Esophagus (tissue), 2 donors: ENCODE measurements around the gene ARHGEF40. TPM values are rescaled to one million over a fixed set of nuclear protein-coding genes. Genes with fewer than 3 reads are reported as not detected.
A peak's percentile ranks its signal among the peaks of the same experiment; 100 is the strongest.

Source experiments
- H3K27ac ChIP-seq, 2 donors: one replicate each; pipeline ENCODE4 v1.5.1; 2013; ENCODE audit warnings: low read depth in 2 of 2, mild to moderate bottlenecking in 2 of 2, inconsistent platforms in 1 of 2, low read length in 1 of 2, moderate library complexity in 1 of 2
- H3K27me3 ChIP-seq, 2 donors: one replicate each; pipeline ENCODE4 v1.6.1; 2013; ENCODE audit warnings: low read length in 2 of 2, control low read depth in 1 of 2, mild to moderate bottlenecking in 1 of 2; ENCODE audit not compliant: insufficient read depth in 2 of 2, control insufficient read depth in 1 of 2
- H3K36me3 ChIP-seq, 2 donors: one replicate each; pipeline ENCODE4 v1.6.1; 2013; ENCODE audit warnings: low read length in 1 of 2; ENCODE audit not compliant: control insufficient read depth in 2 of 2, insufficient read depth in 2 of 2
- H3K4me1 ChIP-seq, 2 donors: one replicate each; pipeline ENCODE4 v1.6.1; 2013; ENCODE audit warnings: low read length in 1 of 2; ENCODE audit not compliant: control insufficient read depth in 2 of 2, insufficient read depth in 2 of 2
- H3K4me3 ChIP-seq, 2 donors: one replicate each; pipeline ENCODE4 v1.5.1; 2013; ENCODE audit warnings: low read length in 2 of 2, mild to moderate bottlenecking in 2 of 2, low read depth in 1 of 2, moderate library complexity in 1 of 2
- H3K9me3 ChIP-seq, 2 donors: one replicate each; pipeline ENCODE4 v1.6.1; 2013; ENCODE audit warnings: mild to moderate bottlenecking in 2 of 2, low read depth in 1 of 2, low read length in 1 of 2, moderate library complexity in 1 of 2; ENCODE audit not compliant: control insufficient read depth in 2 of 2, insufficient read depth in 1 of 2
- WGBS, 2 donors: extraction: QIAGEN DNeasy Blood & Tissue Kit; methylation state at CpG; one replicate each; pipeline ENCODE4 v1.1.7; 2013; 5-methylcytosine and 5-hydroxymethylcytosine counted together
- polyA plus RNA-seq, 2 donors: library from polyadenylated mRNA; stranded (reverse); fragments of 200-250 nt; gene quantifications; one replicate each; pipeline ENCODE4 v1.2.3, GENCODE V29; 2013
- donor health status: healthy with polysubstance abuse.
- donor health status: Bipolar disorder and iron deficiency.

ARHGEF40 gene
- polyA plus RNA-seq, 2 donors, result 1.8 to 3.0 TPM

DNA sequence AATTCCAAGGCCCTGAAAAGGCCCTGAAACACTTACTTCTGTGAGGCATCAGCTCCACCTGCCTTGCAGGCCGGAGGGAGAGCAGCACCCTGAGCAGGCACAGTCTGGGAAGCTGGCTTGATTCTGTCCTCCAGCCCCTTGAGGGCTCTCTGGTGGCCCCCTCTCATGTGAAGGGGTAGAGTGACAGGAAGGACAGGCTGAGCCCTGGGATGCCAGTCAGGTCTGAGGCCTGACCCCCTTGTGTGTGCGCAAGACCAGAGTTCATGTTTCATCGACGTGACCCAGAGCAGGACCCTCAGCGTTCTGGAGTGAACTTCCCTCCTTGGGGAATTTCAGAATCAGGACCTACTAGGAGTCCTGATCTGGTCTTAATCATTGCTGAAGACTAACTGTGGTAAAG, 11.2 kb upstream of the ARHGEF40 start:
- Histone ChIP-seq H3K4me3 (no peak overlapping the region), H3K4me1 (no peaks in the 10 kb centered on the region), H3K36me3 (no peaks in the 10 kb centered on the region), H3K9me3 (no peaks in the 10 kb centered on the region), H3K27me3 (no peaks in the 10 kb centered on the region), H3K27ac (no peak overlapping the region)
- 88 to 90% methylated on average over 5 of the region's 5 CpGs for WGBS, 2 donors

DNA sequence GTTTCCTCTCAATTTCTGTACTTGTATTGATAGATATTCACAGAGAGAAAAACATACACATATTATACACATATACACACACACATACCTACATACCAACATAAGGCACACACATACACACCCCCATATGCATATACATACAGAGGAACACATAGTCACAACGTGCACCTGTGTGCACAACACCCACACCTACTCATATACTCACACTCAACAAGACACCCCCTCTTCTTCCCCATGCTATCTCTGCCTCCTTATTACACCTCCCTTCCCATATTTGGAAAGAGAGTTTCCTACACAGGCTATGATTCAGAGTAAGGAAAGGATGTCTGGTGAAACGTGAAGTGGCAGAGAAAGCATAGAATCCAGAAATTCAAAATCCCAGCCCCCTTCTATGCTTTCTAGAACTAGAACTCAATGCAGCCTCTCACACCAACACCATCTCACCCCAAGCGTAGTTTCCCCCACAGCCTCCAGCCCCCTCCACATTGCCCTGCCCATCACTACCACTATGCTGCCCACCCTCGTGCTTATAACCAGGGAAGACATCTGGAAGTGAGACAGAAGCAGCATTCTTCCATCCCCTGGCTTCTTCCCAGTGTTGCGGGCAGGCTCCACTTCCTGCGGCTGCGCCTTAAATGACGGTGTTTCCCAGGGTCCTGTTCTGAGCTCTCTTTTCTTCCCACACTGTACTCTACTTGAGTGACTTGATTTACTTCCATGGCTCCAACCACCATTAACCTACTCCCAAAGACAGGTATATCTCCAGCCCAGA, 10.1 kb upstream of the ARHGEF40 start:
- H3K36me3 ChIP-seq, result no peaks in the 10 kb centered on the region
- no peak overlapping the region for H3K27ac ChIP-seq
- 70 to 71% methylated on average over 8 of the region's 8 CpGs for WGBS, 2 donors

DNA sequence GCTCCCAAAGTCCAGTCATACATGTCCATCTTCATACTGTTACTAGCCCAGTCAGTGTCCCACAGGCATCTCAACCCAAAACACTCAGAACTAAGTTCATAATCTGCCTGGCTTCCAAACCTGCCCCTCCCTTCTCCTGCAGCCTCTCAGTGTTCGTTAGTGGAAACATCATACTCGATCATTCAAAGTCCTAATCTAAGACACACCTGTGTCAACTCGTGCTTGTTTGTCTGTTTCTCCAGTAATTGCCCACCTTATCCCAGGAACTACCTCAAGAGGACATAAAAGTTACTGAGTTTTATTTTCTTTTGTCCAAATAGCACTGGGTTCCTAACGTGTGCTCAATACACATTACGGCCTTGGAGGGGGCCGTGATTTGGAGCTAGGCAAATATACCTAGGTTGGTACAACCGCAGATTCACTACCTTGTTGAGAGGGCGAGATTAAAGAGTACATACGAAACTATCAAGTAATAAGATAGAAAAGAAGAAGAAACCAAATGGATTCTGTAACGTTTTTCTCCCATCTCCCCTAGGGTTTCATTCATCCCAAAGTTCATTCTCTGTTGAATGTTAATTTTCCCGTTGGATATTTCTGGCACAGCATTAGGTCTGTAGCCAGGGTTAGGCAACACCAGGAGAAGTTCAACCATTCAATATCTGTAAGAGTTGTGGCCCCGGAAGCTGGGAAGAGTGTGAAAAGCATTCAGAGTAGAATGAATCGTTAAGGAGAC, 9.3 kb upstream of the ARHGEF40 start:
- no peak overlapping the region for H3K4me3 ChIP-seq
- no peaks in the 10 kb centered on the region for H3K27me3 ChIP-seq
- no peaks in the 10 kb centered on the region for H3K4me1 ChIP-seq
- no peaks in the 10 kb centered on the region for H3K9me3 ChIP-seq
- H3K27ac ChIP-seq, result no peak overlapping the region
- no peaks in the 10 kb centered on the region for H3K36me3 ChIP-seq
- WGBS, 2 donors, result 58 to 74% methylated on average over 13 of the region's 13 CpGs

More for the DNA sequence above, 10.1 kb upstream of the ARHGEF40 start:
- Histone ChIP-seq H3K9me3 (no peaks in the 10 kb centered on the region), H3K4me1 (no peaks in the 10 kb centered on the region), H3K4me3 (no peak overlapping the region), H3K27me3 (no peaks in the 10 kb centered on the region)

DNA sequence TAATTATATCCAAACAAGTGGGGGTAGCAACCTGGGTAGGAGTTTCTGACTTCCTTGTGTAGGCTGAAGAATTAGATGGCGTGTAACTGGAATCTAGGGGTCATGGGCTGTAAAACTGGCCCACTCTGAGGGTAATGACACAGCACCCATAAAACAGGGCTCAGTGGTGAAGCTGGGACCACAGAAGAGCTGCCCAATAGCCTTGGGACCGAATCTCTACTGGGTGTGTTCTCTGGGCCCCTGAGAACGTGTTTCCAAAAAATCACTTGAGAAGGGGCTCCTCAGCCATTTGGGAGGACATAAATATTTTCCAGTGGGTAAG, 8.8 kb upstream of the ARHGEF40 start:
- Histone ChIP-seq H3K27ac (no peak overlapping the region), H3K4me3 (no peak overlapping the region), H3K27me3 (no peaks in the 10 kb centered on the region), H3K36me3 (no peaks in the 10 kb centered on the region), H3K9me3 (no peaks in the 10 kb centered on the region), H3K4me1 (no peaks in the 10 kb centered on the region)
- WGBS, 2 donors, result 80 to 88% methylated on average over 3 of the region's 3 CpGs

DNA sequence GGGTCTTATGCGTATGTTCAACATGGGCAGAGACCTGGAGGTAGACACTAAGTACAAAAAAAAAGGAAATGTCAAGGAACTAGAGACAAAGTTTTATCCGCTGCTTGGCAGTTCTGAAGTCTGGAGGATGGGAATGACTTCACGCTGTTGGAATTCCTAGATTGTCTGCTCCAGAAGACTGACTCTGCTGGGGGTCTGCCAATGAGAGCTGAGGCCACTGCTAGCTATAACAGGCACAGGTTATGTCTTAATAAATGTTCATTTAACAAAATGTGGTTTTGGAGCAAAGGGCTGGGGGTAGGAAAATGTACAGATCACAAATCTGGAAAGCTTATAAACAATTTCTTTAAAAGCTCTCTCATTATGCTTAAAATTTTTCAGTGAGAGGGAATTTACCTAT, 6.6 kb upstream of the ARHGEF40 start:
- Histone ChIP-seq H3K4me1 (no peaks in the 10 kb centered on the region), H3K27ac (no peak overlapping the region), H3K4me3 (no peak overlapping the region), H3K9me3 (no peaks in the 10 kb centered on the region), H3K36me3 (no peaks in the 10 kb centered on the region), H3K27me3 (no peaks in the 10 kb centered on the region)
- WGBS, 2 donors, result 49 to 53% methylated on average over 3 of the region's 3 CpGs

DNA sequence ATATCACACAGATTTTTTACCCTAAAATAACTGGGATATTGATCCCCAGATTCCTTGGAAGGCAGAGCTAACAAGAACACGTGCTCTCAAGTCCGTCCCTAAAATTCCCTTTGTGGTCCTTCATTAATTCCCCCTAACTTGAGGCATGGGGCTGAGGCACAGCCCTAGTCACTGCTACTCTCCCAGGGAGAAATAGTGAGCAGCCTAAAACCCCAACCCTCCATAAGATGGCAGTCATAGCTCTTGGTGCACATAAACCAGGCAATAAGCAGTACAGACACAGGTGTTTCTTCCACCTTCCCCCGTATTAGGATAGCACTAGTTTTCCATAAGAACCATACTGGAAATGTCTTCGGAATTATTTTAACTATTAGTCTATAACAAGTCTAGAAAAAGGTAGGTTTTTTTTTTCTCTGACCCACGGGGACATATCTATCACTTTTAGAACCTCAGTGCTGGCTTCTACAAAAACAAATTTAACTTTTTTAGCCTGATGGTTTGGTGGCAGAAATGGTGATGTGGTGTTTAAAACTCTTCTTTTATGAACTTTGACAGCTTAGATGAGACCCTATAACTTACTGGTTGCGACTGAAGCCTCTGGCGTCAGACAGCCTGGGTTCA, 3.1 kb upstream of the ARHGEF40 start:
- Histone ChIP-seq H3K36me3 (no peaks in the 10 kb centered on the region), H3K27ac (no peak overlapping the region), H3K9me3 (no peaks in the 10 kb centered on the region), H3K27me3 (peaks cover 0 to 3% of the 10 kb centered on the region in 2 donors), H3K4me3 (no peak overlapping the region), H3K4me1 (peaks cover 0 to 6% of the 10 kb centered on the region in 2 donors)
- WGBS, 2 donors, result 70 to 72% methylated on average over 7 of the region's 7 CpGs

DNA sequence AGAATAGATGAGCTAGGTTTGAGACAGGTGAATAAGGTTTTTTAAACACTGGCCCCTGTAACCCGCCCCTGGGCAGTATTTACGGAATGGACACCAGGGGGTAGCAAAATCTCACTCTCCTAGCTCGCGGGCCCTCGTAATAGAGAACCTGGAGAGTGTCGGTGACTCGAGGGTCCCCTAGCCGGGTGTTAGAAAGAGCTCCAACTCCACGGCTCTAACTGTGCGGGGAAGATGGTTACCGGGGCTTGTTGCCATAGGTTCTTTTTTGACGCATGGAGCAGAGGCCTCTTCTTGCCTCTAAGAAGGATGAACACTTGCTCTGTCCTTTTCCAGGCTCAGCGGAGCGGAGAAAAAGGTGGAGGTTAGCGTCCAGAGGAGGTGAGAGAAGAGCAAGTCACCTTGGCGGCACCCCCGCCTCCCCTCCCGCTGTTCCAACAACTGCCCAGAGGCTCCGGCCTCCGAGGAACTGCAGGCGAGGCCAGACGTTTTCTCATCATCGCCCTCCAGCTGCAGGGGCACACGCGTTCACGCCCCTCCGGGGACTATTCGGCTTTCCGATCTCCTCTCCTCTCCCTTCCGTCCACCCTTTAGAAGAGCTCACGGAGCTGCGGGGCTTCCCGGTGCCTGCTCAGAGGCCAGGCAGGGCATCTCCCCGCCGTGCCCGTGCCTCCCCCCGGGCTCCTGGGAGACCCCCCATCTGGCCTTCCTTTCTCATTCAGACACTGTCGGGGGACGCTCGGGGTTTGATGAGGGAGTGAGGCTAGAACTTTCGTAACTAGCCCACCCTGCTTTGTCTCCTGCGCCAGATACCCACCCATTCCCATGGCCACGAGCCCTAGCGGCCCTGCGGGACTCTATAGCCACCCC, 1.4 kb upstream of the ARHGEF40 start:
- Histone ChIP-seq H3K36me3 (no peaks in the 10 kb centered on the region), H3K4me3 (peak overlapping the region in 1 of 2 donors; percentile 52), H3K4me1 (peaks cover 0 to 6% of the 10 kb centered on the region in 2 donors), H3K27ac (peak overlapping the region in 1 of 2 donors; percentile 73), H3K9me3 (no peaks in the 10 kb centered on the region), H3K27me3 (peaks cover 0 to 3% of the 10 kb centered on the region in 2 donors)
- 4 to 5% methylated on average over 45 of the region's 45 CpGs for WGBS, 2 donors

DNA sequence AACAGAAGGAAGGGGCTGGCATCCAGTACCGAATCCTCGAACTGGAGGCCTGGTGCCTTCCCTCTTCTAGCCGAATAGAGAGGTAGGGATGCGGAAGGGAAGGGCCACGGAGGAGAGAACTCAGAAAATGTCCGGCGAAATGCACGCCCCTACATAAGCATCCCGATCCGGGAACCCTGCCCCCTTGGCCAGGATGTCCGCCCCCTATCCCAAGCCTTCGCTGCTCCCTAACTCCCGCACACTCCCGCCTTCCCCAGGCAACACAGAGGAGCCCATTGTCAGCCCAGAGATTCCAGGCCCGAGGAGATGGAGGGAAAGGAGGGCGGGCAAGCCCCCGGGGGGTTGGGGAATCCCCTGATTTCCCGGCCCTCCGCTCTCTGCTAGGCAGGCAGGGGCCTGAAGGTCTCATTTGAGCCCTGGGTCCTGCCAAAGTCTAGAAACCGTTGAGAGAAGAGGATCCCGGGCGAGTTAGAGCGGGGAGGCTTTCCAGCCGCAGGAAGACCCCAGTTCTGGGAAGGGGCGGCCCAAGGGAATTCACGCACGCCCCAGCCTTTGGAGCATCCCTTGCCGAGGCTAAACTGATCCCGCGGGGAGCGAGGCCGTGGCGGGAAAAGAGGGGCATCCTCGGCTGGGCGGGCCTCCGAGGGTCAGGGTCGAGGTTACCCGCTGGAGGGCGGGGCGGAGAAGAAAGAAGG, 569 bp upstream of the ARHGEF40 start:
- H3K27me3 ChIP-seq, result peaks cover 0 to 3% of the 10 kb centered on the region in 2 donors
- H3K9me3 ChIP-seq, result no peaks in the 10 kb centered on the region
- 2 to 3% methylated on average over 39 to 40 of the region's 40 CpGs for WGBS, 2 donors
- H3K4me1 ChIP-seq, result peaks cover 0 to 6% of the 10 kb centered on the region in 2 donors
- peak overlapping the region; percentile 49 to 52 for H3K4me3 ChIP-seq
- H3K27ac ChIP-seq, result peak overlapping the region; percentile 40 to 73
- H3K36me3 ChIP-seq, result no peaks in the 10 kb centered on the region
